22Rv1 (cell line): Measurements from ENCODE around the gene AGMO.

Source experiments
- CTCF ChIP-seq: fragments of 450-650 bp; IDR thresholded peaks from 2 replicates; pipeline ENCODE4 v1.5.1; 2017; ENCODE audit warnings: mild to moderate bottlenecking
- ZFX ChIP-seq: fragments of 450-650 bp; IDR thresholded peaks from 2 replicates; pipeline ENCODE4 v1.6.1; 2017; ENCODE audit warnings: antibody characterized with exemption, borderline replicate concordance

- TF ChIP-seq CTCF (no peak), ZFX (no peak)
These were observed 54.6 kb downstream of the AGMO start for GRCh38 chr7:15507171-15507570.
